Adrenal gland (tissue), 5 donors: ENCODE measurements around the gene EHD4.

ENCODE experiments used
- CTCF ChIP-seq, 6 experiments: fragments of 450-650 bp in 4 of 6; fragments of 200-600 bp in 2 of 6; sonication (generic) in 1 of 6; IDR thresholded peaks; 1 replicate in 5 of 6; 2 replicates in 1 of 6; pipeline versions ENCODE4 v1.5.1 to v1.8.0; 2016 to 2021; ENCODE audit warnings: antibody characterized with exemption in 6 of 6, mild to moderate bottlenecking in 2 of 6, moderate library complexity in 1 of 6
- POLR2A ChIP-seq, 2 donors: fragments of 450-650 bp; IDR thresholded peaks; one replicate each; pipeline ENCODE4 v1.6.1; 2017; ENCODE audit warnings: antibody characterized with exemption in 2 of 2, mild to moderate bottlenecking in 2 of 2, moderate library complexity in 1 of 2
- donor health status: DM: no; HTN: no; CAD: no.

DNA sequence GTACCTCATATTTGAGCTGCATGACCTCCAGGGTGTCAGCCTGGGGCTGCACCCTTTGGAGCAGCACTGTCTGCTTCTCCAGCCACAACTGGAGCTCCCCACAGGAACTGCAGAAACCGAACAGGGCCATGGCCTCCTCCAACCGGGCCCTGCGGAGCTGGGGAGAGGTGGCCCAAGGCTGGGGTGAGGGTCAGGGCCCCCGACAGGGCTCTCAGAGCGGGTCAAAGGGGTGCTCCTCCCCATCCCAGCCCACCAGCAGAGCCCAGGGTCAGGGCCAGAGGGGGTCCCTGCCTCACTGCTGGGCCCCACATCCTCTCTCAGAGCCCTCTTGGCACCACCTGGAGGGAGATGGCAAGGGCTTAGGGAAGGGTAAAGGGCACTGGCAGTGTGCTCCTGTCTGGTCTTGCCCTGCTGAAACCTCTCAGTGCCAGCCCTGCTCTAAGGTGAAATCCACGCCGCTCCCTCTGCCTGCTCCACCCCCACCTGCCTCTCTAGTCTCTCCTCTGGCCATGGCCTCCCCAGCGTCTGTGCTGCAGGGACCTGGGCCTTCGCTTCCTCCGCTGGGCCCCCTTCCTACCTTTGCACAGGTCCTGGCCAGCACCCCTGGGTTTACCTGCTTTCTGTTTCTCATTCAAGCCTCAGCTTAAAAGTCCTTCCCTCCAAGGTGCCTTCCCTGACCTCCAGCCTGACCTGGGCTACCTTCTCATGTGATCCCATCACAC lies 92.0 kb downstream of the EHD4 start:
- no peak for TF ChIP-seq CTCF (IDR thresholded peaks at IDR 0.05)
- no peak for TF ChIP-seq POLR2A (IDR thresholded peaks at IDR 0.05)
